GM21367 (cell line): ENCODE results near the gene ELOB.

Experiments
- ATAC-seq: cut with Tn5 transposase; IDR thresholded peaks from one replicate; pipeline ENCODE4 v1.9.1; 2021; ENCODE audit not compliant: unreplicated experiment

Gene ELOB

DNA sequence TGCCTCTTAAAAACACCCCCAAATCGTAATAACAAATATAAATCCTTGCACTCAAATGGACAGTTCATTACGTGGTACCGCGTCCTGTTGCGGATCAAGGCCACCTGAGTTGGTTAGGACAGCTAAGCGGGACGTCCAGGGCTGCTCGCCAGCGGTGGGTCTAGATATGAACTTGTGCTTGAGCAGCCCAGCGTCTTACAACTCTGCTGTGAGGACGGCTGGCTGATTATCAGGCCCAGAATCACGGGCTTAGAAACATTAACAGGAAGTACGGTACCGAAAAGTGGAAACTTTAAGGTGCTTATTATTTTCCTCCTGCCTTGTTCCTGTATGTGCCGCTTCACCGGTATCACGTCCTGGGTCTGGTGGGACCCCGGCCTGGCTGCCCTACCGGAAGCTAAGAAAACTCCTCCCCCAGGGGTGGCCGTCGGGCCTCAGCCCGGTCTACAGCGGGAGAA lies 25.5 kb downstream of the ELOB start:
- ATAC-seq, result peak; percentile 17

DNA sequence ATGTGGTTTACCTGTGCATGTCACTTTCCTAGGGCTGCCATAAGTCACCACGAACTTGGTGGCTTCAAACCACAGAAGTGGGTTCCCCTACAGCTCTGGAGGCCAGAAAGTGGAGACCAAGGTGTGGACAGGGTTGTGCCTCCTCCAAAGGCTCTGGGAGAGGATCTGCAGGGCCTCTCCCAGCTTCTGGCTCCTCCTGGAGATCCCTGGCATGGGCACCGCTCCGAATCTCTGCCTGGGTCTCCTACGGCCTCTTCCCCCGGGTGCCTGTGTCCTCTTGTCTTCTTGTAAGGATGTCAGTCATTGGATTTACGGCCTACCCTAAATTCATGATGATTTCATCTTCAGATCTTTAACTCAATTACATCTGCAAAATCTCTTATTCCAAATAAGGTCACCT lies 27.1 kb downstream of the ELOB start:
- no peak for ATAC-seq

GRCh38 chr16:2749476-2749875 lies 27.6 kb downstream of the ELOB start:
- ATAC-seq, result no peak

GRCh38 chr16:2748757-2749455 lies 28.2 kb downstream of the ELOB start:
- no peak for ATAC-seq

GRCh38 chr16:2745961-2746360 lies 31.1 kb downstream of the ELOB start:
- no peak for ATAC-seq

DNA sequence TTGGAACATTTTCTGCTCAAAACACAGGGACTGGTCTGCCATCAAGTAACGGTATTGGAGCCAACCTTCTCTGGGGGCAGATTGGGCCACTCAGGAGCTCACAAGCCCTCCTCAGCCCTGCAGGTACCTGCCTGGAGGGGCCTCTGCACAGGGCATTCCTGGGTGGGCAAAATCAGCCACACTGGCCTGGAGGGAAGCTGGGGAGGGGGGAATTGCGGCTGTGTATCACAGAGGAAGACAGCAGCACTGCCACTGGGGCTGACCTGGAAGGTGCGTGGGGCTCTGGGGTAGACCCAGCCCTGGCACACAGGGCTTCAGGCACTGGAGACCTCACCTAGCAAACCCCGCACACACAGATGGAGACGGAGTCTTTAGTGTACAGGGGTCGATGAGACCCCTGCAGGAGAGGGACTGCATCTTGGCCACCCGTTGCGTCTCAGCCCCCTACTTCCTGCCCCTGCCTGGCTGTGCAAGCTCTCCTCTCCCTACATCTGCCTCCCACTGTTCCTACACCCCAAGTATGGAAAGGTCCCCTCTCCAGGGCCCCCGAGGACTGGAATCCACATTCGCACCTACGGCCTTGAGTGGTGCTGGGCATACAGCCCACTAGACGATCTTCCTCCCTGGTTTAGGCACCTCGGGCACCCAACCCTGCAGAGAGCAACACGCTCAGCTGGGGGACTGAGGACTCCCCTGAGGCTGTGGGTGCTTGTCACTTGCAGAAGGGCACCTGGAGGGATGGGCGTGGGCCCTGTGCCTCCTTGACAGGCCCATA lies 31.8 kb downstream of the ELOB start:
- no peak for ATAC-seq

DNA sequence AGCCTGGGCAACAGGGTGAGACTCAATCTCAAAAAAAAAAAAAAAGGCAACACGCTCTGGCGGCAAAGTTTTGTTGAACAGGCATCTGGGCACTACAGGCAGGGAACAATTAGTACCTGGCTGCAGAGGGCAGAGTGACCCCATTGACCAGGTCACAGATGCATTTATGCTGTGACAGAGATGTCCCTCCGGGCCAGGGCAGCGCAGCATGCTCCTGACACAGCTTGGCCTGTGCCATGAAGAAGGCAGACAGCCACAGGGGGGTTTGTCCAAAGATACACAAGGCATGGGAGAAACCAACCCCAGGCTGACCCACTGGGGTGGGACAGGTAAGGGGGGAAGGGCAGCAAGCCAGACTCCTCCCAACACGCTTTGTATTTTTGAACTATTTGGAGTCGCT lies 32.4 kb downstream of the ELOB start:
- ATAC-seq, result no peak

DNA sequence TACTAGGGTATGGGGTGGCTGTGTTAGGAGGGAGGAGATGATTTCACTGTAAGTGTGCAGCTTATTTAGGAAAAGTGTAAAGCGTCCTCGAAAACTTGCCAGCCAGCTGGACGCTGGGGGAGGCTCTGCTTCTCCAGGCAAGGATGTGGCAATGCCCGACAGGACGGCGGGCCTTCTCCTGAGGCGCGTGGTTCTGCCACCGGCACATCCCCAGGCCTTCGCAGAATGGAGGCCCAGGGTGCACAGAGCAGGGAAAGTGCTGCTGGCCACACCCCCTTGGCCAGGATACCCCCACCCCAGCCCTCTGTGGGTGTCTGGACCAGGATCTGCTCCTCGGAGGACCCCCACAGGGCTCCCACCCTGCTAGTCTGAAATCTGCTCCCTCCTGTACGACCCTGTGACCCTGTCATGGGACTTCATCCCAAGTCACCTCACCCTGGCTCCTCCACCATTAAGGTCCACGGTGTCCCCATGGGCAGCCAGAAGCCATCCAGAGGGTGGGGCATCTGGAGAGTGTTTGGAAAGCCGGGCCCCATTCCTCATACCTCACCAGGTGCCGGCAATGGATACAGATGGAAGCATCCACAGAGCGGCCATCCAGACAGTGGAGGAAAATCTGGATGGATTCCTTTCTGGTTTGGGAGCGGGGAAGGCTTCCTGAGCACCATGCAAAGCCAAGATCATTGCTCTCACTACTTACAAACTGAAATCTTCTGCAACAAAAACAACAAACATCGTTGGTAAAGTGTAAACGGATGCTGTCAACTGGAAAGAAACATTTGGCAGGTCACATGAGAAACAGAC lies 33.9 kb downstream of the ELOB start:
- ATAC-seq, result no peak

GRCh38 chr16:2742323-2743006 lies 34.6 kb downstream of the ELOB start:
- ATAC-seq, result no peak

- no peak for ATAC-seq
Observed at GRCh38 chr16:2741168-2741567, 35.9 kb downstream of the ELOB start.

DNA sequence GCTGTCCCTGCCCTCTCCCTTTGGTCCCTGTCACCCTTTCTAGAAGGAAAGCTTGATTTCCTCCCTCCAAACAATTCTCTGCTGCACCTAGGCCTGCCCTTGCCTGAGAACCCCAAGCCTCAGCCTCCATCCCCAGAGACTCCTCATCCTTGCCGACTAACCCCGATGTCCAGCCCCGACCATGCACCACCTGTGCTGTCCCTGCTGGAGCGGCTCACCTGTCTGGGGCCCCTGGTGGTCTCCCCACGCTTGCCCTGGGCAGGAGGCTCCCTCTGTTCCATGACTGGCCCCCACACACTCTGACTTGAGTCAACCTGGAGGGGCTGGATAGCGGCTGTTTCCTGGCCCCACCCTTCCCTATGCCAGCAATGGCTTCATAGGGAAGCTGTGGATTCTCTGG lies 36.6 kb downstream of the ELOB start:
- no peak for ATAC-seq

- ATAC-seq, result no peak
Observed at GRCh38 chr16:2739625-2740430, 37.3 kb downstream of the ELOB start.

DNA sequence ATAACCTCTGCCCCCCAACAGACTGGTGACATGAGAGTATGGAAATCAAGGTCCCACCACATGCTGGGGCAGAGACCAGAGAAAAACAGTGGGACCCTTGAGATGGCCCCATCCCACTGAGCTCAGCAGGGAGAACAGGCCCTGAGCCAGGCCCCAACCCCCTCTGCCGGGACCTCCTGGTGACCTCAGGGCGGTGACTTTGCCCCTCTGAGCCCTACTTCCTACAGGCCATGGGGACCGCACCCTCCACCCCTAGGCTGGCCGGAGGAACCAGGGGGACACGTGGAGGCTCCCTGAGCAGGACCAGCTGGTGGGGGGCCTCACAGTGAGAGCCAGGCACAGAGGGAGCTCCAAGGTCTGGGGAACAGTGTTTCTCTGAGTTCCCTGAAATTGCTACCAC lies 38.5 kb downstream of the ELOB start:
- ATAC-seq, result no peak

- ATAC-seq, result no peak
Observed at GRCh38 chr16:2737895-2738418, 39.1 kb downstream of the ELOB start.

DNA sequence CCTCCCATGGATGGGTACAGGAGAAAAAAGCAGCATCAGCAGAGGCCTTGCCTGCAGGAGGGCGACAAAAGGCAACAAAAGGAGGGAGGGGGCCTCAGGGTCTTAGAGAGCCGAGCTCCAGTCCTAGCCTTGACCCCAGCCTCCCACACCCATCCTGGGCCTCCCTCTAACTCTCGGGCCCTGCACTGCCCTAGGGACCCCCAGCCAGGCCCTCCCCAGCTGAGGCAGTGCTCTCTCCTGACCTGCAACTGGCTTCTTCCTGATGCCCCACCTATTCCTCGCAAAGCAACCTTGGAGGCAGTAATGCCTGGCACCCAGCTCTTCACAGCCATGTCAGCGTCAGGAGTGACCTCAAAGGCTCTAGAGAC lies 39.9 kb downstream of the ELOB start:
- ATAC-seq, result no peak

DNA sequence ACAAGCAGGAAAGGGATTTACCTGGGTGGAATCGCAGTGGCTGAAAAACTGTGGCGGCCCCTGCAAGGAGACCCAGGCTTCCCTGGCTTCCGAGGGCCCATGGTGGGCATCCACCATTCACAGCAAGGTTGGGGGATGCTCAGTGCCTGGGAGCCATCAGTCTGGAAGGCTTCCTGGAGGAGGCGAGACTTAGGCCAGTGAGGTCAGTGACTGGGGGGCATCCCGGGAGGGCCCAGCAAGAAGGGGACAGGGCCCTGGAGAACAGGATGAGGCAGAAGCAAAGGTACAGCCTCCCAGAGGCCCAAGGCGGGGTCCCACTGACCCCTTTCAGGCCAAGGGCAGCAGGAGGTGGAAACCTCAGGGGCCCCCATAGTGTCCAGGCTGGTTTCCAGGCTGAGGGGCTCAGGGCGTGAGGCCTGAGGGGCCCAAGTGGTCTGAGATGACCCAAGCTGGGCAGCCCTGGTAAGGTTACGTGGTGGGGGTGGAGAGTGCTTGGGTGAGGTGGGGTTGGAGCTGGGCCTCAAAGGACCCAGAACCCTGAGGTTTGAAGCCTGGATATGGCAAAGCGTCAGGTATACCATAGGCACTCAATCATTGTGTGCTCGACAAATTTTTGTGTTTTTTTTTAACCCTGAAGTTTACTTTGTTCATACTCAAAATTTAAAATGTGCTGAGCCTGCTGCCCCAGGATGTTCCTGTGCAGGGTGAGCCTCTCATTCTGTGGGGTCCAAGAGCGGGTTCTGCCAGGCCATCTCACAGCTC lies 40.4 kb downstream of the ELOB start:
- ATAC-seq, result no peak

GRCh38 chr16:2734844-2735515 lies 42.1 kb downstream of the ELOB start:
- no peak for ATAC-seq

DNA sequence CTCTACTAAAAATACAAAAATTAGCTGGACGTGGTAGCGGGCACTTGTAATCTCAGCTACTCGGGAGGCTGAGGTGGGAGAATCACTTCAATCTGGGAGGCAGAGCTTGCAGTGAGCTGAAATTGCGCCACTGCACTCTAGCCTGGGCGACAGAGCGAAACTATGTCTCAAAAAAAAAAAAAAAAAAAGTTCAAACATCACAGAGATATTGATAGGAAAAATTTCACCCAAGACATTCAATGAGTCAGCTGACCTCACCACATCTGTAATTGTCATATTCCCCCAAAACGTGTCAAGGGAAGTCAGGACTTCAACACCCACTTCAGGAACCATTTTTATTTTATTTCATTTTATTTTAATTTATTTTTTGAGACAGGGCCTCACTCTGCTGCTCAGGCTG lies 49.0 kb downstream of the ELOB start:
- ATAC-seq, result no peak

- no peak for ATAC-seq
Observed at GRCh38 chr16:2726923-2727322, 50.2 kb downstream of the ELOB start.
